GM12878 (cell line): Measurements from ENCODE around the gene SYNE4. TPM values are rescaled to one million over a fixed set of nuclear protein-coding genes. Genes with fewer than 3 reads are reported as not detected.

ENCODE experiments used
- ATAC-seq: fragments of 200-7000 bp; cut with Tn5 transposase; 3 replicates; pipeline ENCODE4 v1.9.1; 2020; ENCODE audit warnings: mild to moderate bottlenecking, moderate library complexity
- BruUV-seq: library from RNA; stranded (reverse); fragments of 400-500 nt; replicated peaks from 2 replicates; lab custom pipeline; 2021; lab: Mats Ljungman, UMichigan
- CTCF ChIA-PET: fragments of 300-600 bp; sonication (Branson Sonifier 250); formaldehyde crosslinking; extraction: SDS; loops from one replicate; lab custom pipeline; 2021; ENCODE audit warnings: inconsistent platforms; lab: Yijun Ruan, JAX
- POLR2A ChIA-PET: fragments of 350-600 bp; formaldehyde crosslinking; extraction: SDS; loops from one replicate; lab custom pipeline; 2021; ENCODE audit warnings: inconsistent platforms; lab: Charles Lee
- RAD21 ChIA-PET: fragments of 300-600 bp; sonication (Branson Sonifier 250); formaldehyde crosslinking; loops from one replicate; lab custom pipeline; 2023; ENCODE audit warnings: antibody characterized with exemption; ENCODE audit not compliant: unreplicated experiment; lab: Charles Lee
- SMC1A ChIA-PET: fragments of 300-600 bp; sonication (Branson Sonifier 250); formaldehyde crosslinking; loops from one replicate; lab custom pipeline; 2023; ENCODE audit not compliant: unreplicated experiment, uncharacterized antibody; lab: Charles Lee
- DNase-seq: peaks from one replicate; pipeline ENCODE4 v3.0.0-alpha.2; 2011; ENCODE audit warnings: low read depth, low spot score
- FAIRE-seq: peaks from 3 replicates; lab custom pipeline; 2011; peaks lifted over from hg19 to GRCh38; lab: Jason Lieb, UNC
- H2AFZ ChIP-seq: 2 replicates; pipeline ENCODE4 v1.6.0; 2011; ENCODE audit warnings: low read depth, low read length, control low read depth; ENCODE audit not compliant: control insufficient read depth
- H3K27ac ChIP-seq: 2 replicates; pipeline ENCODE4 v1.5.1; 2011; ENCODE audit warnings: control low read depth; ENCODE audit not compliant: control insufficient read depth, insufficient read depth
- H3K27me3 ChIP-seq, 2 experiments: replicated peaks in 1 of 2; 2 replicates each; pipeline versions ENCODE4 v1.6.0 to v1.6.1; 2011; ENCODE audit warnings: low read length in 1 of 2; ENCODE audit not compliant: control insufficient read depth in 2 of 2, insufficient read depth in 2 of 2
- H3K36me3 ChIP-seq, 2 experiments: 2 replicates each; pipeline ENCODE4 v1.5.1; 2011; ENCODE audit warnings: low read length in 1 of 2; ENCODE audit not compliant: control insufficient read depth in 2 of 2, insufficient read depth in 2 of 2
- H3K4me1 ChIP-seq: 2 replicates; pipeline ENCODE4 v1.6.1; 2011; ENCODE audit warnings: mild to moderate bottlenecking, low read length, moderate library complexity, mixed read lengths; ENCODE audit not compliant: control insufficient read depth, insufficient read depth
- H3K4me2 ChIP-seq: 2 replicates; pipeline ENCODE4 v1.6.0; 2011; ENCODE audit warnings: control low read depth; ENCODE audit not compliant: control insufficient read depth, insufficient read depth
- H3K4me3 ChIP-seq: fragments of 200-600 bp; sonication (generic); 2 replicates; pipeline ENCODE4 v1.5.1; 2016
- H3K79me2 ChIP-seq: 2 replicates; pipeline ENCODE4 v1.6.0; 2011; ENCODE audit warnings: low read length; ENCODE audit not compliant: control insufficient read depth, insufficient read depth
- H3K9ac ChIP-seq: 2 replicates; pipeline ENCODE4 v1.8.0; 2011; ENCODE audit warnings: low read length, control low read depth, mixed read lengths; ENCODE audit not compliant: control insufficient read depth, insufficient read depth
- H3K9me3 ChIP-seq: replicated peaks from 3 replicates; pipeline ENCODE4 v1.5.1; 2011; ENCODE audit warnings: mild to moderate bottlenecking, low read length; ENCODE audit not compliant: control insufficient read depth, insufficient read depth
- H4K20me1 ChIP-seq: 2 replicates; pipeline ENCODE4 v1.6.0; 2011; ENCODE audit not compliant: control insufficient read depth, insufficient read depth
- CBFB ChIP-seq: IDR thresholded peaks from 2 replicates; pipeline ENCODE4 v1.6.1; 2016; ENCODE audit warnings: antibody characterized with exemption, low read depth
- CREM ChIP-seq: IDR thresholded peaks from 2 replicates; pipeline ENCODE4 v1.6.1; 2014; ENCODE audit warnings: antibody characterized with exemption, low read depth
- NRF1 ChIP-seq: conservative IDR thresholded peaks from 2 replicates; pipeline ENCODE4 v1.6.1; 2011; ENCODE audit warnings: mild to moderate bottlenecking, low read depth, low read length, improper control_type of control experiment
- RAD21 ChIP-seq: IDR thresholded peaks from 2 replicates; pipeline ENCODE4 v1.6.1; 2011; ENCODE audit warnings: mild to moderate bottlenecking, low read depth, low read length, moderate library complexity; ENCODE audit not compliant: insufficient read depth
- SIX5 ChIP-seq: IDR thresholded peaks from 2 replicates; pipeline ENCODE4 v1.6.1; 2011; ENCODE audit warnings: mild to moderate bottlenecking, low read depth, low read length, moderate library complexity; ENCODE audit not compliant: severe bottlenecking
- TARDBP ChIP-seq: IDR thresholded peaks from 2 replicates; pipeline ENCODE4 v1.6.1; 2016; ENCODE audit warnings: borderline replicate concordance
- TCF12 ChIP-seq: IDR thresholded peaks from 2 replicates; pipeline ENCODE4 v1.6.1; 2011; ENCODE audit warnings: low read depth, mild to moderate bottlenecking, low read length
- WGBS: methylation state at CpG from one replicate; pipeline ENCODE4 v1.1.6; 2016; ENCODE audit warnings: low lambda C conversion rate; ENCODE audit not compliant: insufficient replicate concordance, insufficient coverage; ENCODE audit errors: missing lambda C conversion rate; 5-methylcytosine and 5-hydroxymethylcytosine counted together
- in situ Hi-C: fragments of 300-500 bp; cut with MboI; formaldehyde crosslinking; loops from 9 replicates; pipeline ENCODE4 v1.14.3; 2018; ENCODE audit warnings: mixed read lengths
- intact Hi-C: fragments of 100-400 bp; cut with micrococcal nuclease; formaldehyde crosslinking; loops from one replicate; pipeline ENCODE4 v1.14.2; 2022; ENCODE audit not compliant: unreplicated experiment
- polyA plus RNA-seq, 11 experiments: library from polyadenylated mRNA; depleted of rRNA in 4 of 11; unstranded in 6 of 11; stranded (reverse) in 5 of 11; fragments of >200 nt; fragmentation: Nextera tagmentation in 4 of 11; fragmentation: Illumina TruSeq in 1 of 11; extraction: Ambion mirVana in 4 of 11; extraction: Trizol in 1 of 11; gene quantifications; 1 replicate in 1 of 11; 2 replicates in 10 of 11; pipeline versions ENCODE4 v1.2.1 to v1.2.3, GENCODE V29; 2011 to 2016; ENCODE audit warnings: inconsistent platforms in 2 of 11, missing spikeins in 2 of 11, low read depth in 1 of 11
- total RNA-seq, 4 experiments: library from RNA; depleted of rRNA in 3 of 4; stranded (reverse); fragments of >200 nt in 3 of 4; fragmentation: Illumina TruSeq in 1 of 4; extraction: Trizol in 1 of 4; gene quantifications; 2 replicates each; pipeline versions ENCODE4 v1.2.1 to v1.2.3, GENCODE V29; 2013 to 2021

SYNE4 gene
- total and polyA plus RNA-seq, 10 of the 15 experiments (the other 5 are each of a cell fraction or from before 2014, with no cell fraction given) = 0.35 to 1.2 (median 0.71) TPM

- 45% methylated on average over 47 of the region's 49 CpGs for WGBS
- FAIRE-seq (no peak), ATAC-seq (no peak), DNase-seq (no peak)
- H3K4me2 ChIP-seq = peak overlapping the region; percentile 96
- intact Hi-C loops = no loop called here
- no peaks in the 10 kb centered on the region for H4K20me1 ChIP-seq
- no TSS peak for BruUV-seq
- peaks cover 25% of the 10 kb centered on the region for H3K4me1 ChIP-seq
- CTCF ChIA-PET = interaction anchor here (1.4 kb wide), 2 partner anchors 62 to 134 kb away, joined by 3 to 4 read pairs; no protein-coding TSS in a partner anchor
- no peaks in the 10 kb centered on the region for H3K36me3 ChIP-seq
- RAD21 ChIA-PET = no interaction called here
- peaks cover 28% of the 10 kb centered on the region for H3K79me2 ChIP-seq
- peak overlapping the region; percentile 60 for H3K27ac ChIP-seq
- TF ChIP-seq TCF12 (no peak), CBFB (no peak), SIX5 (no peak), TARDBP (no peak), CREM (no peak), RAD21 (peak; percentile 41), NRF1 (no peak)
- SMC1A ChIA-PET = interaction anchor here (1.3 to 1.4 kb wide), 2 partner anchors 60 to 63 kb away, joined by 3 read pairs; partner anchors contain the start of gene THAP8
- no peaks in the 10 kb centered on the region for H3K27me3 ChIP-seq
- H3K9ac ChIP-seq = peak overlapping the region; percentile 59
- in situ Hi-C loops = no loop called here
- peak overlapping the region; percentile 71 for H2AFZ ChIP-seq
- H3K4me3 ChIP-seq = peak overlapping the region; percentile 75
- POLR2A ChIA-PET = interaction anchor here (1.7 kb wide), 1 partner anchor 20 kb away, joined by 6 read pairs; the partner anchor contains the start of gene ALKBH6
- no peaks in the 10 kb centered on the region for H3K9me3 ChIP-seq
Measured at GRCh38 chr19:35993923-35994598, 14.6 kb downstream of the SYNE4 start.
